Measurements from ENCODE around the gene STK32B.

DNA sequence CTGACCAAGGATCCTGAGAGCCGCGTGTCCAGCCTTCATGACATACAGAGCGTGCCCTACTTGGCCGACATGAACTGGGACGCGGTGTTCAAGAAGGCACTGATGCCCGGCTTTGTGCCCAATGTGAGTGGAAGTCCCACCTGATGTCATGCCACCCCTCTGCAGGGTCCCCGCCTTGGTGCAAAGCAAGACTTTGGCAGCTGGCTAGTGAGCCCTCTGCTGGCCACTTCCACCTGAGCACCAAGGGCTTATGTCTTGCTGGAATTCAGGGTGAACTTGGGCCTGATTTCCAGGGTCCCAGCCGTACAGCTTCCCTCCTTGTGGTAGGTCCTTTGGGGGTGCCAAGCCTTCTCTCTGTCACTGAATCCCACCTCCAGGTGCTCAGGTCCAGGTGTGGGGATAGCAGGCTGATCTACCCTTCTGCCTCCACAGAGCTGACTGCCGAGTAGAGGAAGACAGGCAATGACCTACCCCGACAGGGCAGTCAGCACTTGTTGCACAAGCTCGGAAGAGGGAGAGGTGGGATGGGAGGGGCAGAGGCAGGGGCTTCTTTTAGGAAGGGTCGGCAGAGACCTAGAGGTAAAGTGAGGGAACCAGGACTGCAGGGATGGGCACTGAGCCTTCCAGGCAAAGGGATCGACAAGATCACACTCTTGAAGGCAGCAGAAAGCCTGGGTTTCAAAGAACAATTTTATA lies 409.0 kb downstream of the STK32B start:
- TF ChIP-seq GATA2 (IDR thresholded peaks at IDR 0.05; ENCODE audit: low read depth, low read length), result no peak
- TF ChIP-seq GATA3 (IDR thresholded peaks at IDR 0.05; ENCODE audit: low read depth, low read length), result no peak

Data from SH-SY5Y (cell line).